HEK293 (cell line): ENCODE measurements around the gene SMIM22.

Source experiments
- CTCF ChIA-PET: fragments of 350-600 bp; formaldehyde crosslinking; extraction: SDS; loops from one replicate; lab custom pipeline; 2021; ENCODE audit warnings: antibody characterized with exemption; lab: Yijun Ruan, JAX
- POLR2A ChIA-PET: fragments of 300-600 bp; formaldehyde crosslinking; extraction: SDS; loops from one replicate; lab custom pipeline; 2020; ENCODE audit warnings: antibody characterized with exemption, inconsistent platforms; lab: Yijun Ruan, JAX
- H3K27ac ChIP-seq: fragments of 200-500 bp; sonication (Bioruptor generic); 2 replicates; pipeline ENCODE4 v1.5.1; 2014; ENCODE audit warnings: low read depth, low read length, control low read depth, inconsistent platforms; ENCODE audit errors: extremely low read depth
- H3K36me3 ChIP-seq, 2 experiments: fragments of 200-500 bp in 1 of 2; sonication (Bioruptor generic) in 1 of 2; 1 replicate in 1 of 2; 2 replicates in 1 of 2; pipeline ENCODE4 v1.5.1; 2014 to 2017; ENCODE audit warnings: inconsistent platforms in 2 of 2, low read length in 2 of 2; ENCODE audit not compliant: control insufficient read depth in 2 of 2, insufficient read depth in 1 of 2
- H3K4me1 ChIP-seq: fragments of 200-500 bp; sonication (Bioruptor generic); 2 replicates; pipeline ENCODE4 v1.5.1; 2014; ENCODE audit warnings: mild to moderate bottlenecking, low read length, inconsistent platforms; ENCODE audit not compliant: control insufficient read depth, insufficient read depth
- H3K4me3 ChIP-seq: 2 replicates; pipeline ENCODE4 v1.5.1; 2011; ENCODE audit warnings: low read depth, mild to moderate bottlenecking, control low read depth, low read length, moderate library complexity
- H3K9me3 ChIP-seq: fragments of 200-500 bp; sonication (Bioruptor generic); 2 replicates; pipeline ENCODE4 v1.5.1; 2014; ENCODE audit warnings: low read depth, low read length, inconsistent platforms; ENCODE audit not compliant: control insufficient read depth, insufficient read depth
- GLIS2 ChIP-seq: fragments of 450-650 bp; formaldehyde crosslinking; IDR thresholded peaks from 2 replicates; pipeline ENCODE4 v1.5.1; 2016; ENCODE audit warnings: missing biosample characterization, missing genetic modification characterization
- HOXD13 ChIP-seq: sonication (generic); formaldehyde crosslinking; IDR thresholded peaks from 2 replicates; pipeline ENCODE4 v1.8.0; 2022; ENCODE audit warnings: missing genetic modification reagents, borderline replicate concordance
- OSR2 ChIP-seq: fragments of 450-650 bp; formaldehyde crosslinking; IDR thresholded peaks from 2 replicates; pipeline ENCODE4 v1.5.1; 2016; ENCODE audit warnings: missing biosample characterization, missing genetic modification characterization
- REPIN1 ChIP-seq: fragments of 450-650 bp; formaldehyde crosslinking; IDR thresholded peaks from 2 replicates; pipeline ENCODE4 v1.5.1; 2017; ENCODE audit warnings: missing biosample characterization, missing genetic modification characterization, low read depth
- ZIC2 ChIP-seq: fragments of 450-650 bp; formaldehyde crosslinking; IDR thresholded peaks from 2 replicates; pipeline ENCODE4 v1.5.1; 2016; ENCODE audit warnings: missing biosample characterization, missing genetic modification characterization
- ZNF157 ChIP-seq: fragments of 450-650 bp; formaldehyde crosslinking; IDR thresholded peaks from 2 replicates; pipeline ENCODE4 v1.5.1; 2016; ENCODE audit warnings: missing biosample characterization, missing genetic modification characterization
- ZNF248 ChIP-seq: fragments of 450-650 bp; formaldehyde crosslinking; IDR thresholded peaks from 2 replicates; pipeline ENCODE4 v1.5.1; 2017; ENCODE audit warnings: missing biosample characterization, missing genetic modification characterization
- ZNF274 ChIP-seq, 2 experiments: fragments of 200-500 bp in 1 of 2; fragments of 450-650 bp in 1 of 2; sonication (Bioruptor generic) in 1 of 2; formaldehyde crosslinking in 1 of 2; IDR thresholded peaks; 2 replicates each; pipeline versions ENCODE4 v1.5.1 to v1.6.1; 2014 to 2016; ENCODE audit warnings: borderline replicate concordance in 1 of 2, inconsistent platforms in 1 of 2, low read length in 1 of 2, missing biosample characterization in 1 of 2, missing genetic modification characterization in 1 of 2
- ZNF391 ChIP-seq: fragments of 450-650 bp; formaldehyde crosslinking; IDR thresholded peaks from 2 replicates; pipeline ENCODE4 v1.5.1; 2016; ENCODE audit warnings: low read depth, missing biosample characterization, missing genetic modification characterization, borderline replicate concordance
- ZNF394 ChIP-seq: fragments of 450-650 bp; formaldehyde crosslinking; IDR thresholded peaks from 2 replicates; pipeline ENCODE4 v1.5.1; 2016; ENCODE audit warnings: missing biosample characterization, missing genetic modification characterization, mild to moderate bottlenecking, moderate library complexity, borderline replicate concordance
- ZNF404 ChIP-seq: fragments of 450-650 bp; formaldehyde crosslinking; IDR thresholded peaks from 2 replicates; pipeline ENCODE4 v1.5.1; 2017; ENCODE audit warnings: missing biosample characterization, missing genetic modification characterization
- ZNF514 ChIP-seq: fragments of 450-650 bp; formaldehyde crosslinking; IDR thresholded peaks from 2 replicates; pipeline ENCODE4 v1.5.1; 2016; ENCODE audit warnings: missing biosample characterization, missing genetic modification characterization
- ZNF670 ChIP-seq: fragments of 450-650 bp; formaldehyde crosslinking; IDR thresholded peaks from 2 replicates; pipeline ENCODE4 v1.5.1; 2016; ENCODE audit warnings: missing biosample characterization, missing genetic modification characterization, low read depth
- ZNF792 ChIP-seq: fragments of 450-650 bp; formaldehyde crosslinking; IDR thresholded peaks from 2 replicates; pipeline ENCODE4 v1.5.1; 2016; ENCODE audit warnings: missing biosample characterization, missing genetic modification characterization
- TF ChIP-seq, protein P1 (sequence below): fragments of 450-650 bp; formaldehyde crosslinking; IDR thresholded peaks from 2 replicates; pipeline ENCODE4 v1.5.1; 2016; ENCODE audit warnings: missing biosample characterization, missing genetic modification characterization, borderline replicate concordance
- TF ChIP-seq, protein P2 (sequence below): fragments of 450-650 bp; formaldehyde crosslinking; IDR thresholded peaks from 2 replicates; pipeline ENCODE4 v1.5.1; 2017; ENCODE audit warnings: missing biosample characterization, missing genetic modification characterization
- TF ChIP-seq, protein P3 (sequence below): fragments of 450-650 bp; formaldehyde crosslinking; IDR thresholded peaks from 2 replicates; pipeline ENCODE4 v1.5.0; 2017; ENCODE audit warnings: missing biosample characterization, missing genetic modification characterization, borderline replicate concordance
- TF ChIP-seq, protein P4 (sequence below): fragments of 450-650 bp; IDR thresholded peaks from 2 replicates; pipeline ENCODE4 v1.5.1; 2018; ENCODE audit warnings: missing biosample characterization, missing genetic modification characterization
- TF ChIP-seq, protein P5 (sequence below): fragments of 450-650 bp; formaldehyde crosslinking; IDR thresholded peaks from 2 replicates; pipeline ENCODE4 v1.5.1; 2016; ENCODE audit warnings: missing biosample characterization, missing genetic modification characterization

SMIM22 gene

DNA sequence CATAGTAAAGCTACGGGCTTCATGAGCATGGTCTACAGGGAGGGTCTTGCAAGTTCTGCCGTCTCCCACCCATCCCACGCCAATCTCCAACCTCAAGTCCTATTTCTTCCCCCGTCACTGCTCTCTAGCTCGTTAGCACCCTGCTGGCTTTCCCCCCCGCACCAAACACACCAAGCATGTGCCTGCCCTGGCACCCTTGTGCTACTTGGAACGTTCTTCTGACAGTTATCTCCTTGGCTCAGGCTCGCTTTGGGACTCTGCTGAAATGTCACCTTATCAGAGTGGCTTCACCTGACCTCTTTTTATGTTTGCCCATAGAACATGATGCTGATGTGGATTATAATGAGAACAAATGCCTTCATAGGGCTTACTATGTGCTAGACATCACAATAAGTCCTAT is 30.0 kb downstream of the SMIM22 start (continued):
- TF ChIP-seq, protein P1, sequence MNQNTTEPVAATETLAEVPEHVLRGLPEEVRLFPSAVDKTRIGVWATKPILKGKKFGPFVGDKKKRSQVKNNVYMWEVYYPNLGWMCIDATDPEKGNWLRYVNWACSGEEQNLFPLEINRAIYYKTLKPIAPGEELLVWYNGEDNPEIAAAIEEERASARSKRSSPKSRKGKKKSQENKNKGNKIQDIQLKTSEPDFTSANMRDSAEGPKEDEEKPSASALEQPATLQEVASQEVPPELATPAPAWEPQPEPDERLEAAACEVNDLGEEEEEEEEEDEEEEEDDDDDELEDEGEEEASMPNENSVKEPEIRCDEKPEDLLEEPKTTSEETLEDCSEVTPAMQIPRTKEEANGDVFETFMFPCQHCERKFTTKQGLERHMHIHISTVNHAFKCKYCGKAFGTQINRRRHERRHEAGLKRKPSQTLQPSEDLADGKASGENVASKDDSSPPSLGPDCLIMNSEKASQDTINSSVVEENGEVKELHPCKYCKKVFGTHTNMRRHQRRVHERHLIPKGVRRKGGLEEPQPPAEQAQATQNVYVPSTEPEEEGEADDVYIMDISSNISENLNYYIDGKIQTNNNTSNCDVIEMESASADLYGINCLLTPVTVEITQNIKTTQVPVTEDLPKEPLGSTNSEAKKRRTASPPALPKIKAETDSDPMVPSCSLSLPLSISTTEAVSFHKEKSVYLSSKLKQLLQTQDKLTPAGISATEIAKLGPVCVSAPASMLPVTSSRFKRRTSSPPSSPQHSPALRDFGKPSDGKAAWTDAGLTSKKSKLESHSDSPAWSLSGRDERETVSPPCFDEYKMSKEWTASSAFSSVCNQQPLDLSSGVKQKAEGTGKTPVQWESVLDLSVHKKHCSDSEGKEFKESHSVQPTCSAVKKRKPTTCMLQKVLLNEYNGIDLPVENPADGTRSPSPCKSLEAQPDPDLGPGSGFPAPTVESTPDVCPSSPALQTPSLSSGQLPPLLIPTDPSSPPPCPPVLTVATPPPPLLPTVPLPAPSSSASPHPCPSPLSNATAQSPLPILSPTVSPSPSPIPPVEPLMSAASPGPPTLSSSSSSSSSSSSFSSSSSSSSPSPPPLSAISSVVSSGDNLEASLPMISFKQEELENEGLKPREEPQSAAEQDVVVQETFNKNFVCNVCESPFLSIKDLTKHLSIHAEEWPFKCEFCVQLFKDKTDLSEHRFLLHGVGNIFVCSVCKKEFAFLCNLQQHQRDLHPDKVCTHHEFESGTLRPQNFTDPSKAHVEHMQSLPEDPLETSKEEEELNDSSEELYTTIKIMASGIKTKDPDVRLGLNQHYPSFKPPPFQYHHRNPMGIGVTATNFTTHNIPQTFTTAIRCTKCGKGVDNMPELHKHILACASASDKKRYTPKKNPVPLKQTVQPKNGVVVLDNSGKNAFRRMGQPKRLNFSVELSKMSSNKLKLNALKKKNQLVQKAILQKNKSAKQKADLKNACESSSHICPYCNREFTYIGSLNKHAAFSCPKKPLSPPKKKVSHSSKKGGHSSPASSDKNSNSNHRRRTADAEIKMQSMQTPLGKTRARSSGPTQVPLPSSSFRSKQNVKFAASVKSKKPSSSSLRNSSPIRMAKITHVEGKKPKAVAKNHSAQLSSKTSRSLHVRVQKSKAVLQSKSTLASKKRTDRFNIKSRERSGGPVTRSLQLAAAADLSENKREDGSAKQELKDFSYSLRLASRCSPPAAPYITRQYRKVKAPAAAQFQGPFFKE (tag by site-specific recombination) = no peak
- TF ChIP-seq, all 188 proteins: peak for 0

DNA sequence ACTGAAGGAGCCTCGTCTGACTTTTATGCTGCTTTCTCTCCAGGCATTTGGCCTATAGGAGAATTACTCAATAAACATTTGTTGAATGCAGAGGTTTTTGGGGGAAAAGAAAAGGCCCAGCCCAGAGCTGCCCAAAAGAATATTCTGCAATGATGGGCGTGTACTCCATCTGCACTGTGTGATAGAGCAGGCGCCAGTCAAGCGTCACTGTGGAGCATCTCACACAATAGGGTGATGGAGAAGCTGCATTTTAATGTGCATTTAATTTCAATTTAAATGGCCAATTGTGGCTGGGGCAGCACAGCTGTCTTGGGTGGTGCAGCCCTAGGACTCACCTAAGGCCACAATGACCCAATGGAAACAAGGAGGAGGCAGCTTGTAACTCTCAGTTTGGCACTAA is 31.4 kb downstream of the SMIM22 start:
- no peak overlapping the region for H3K27ac ChIP-seq
- TF ChIP-seq, protein P2, sequence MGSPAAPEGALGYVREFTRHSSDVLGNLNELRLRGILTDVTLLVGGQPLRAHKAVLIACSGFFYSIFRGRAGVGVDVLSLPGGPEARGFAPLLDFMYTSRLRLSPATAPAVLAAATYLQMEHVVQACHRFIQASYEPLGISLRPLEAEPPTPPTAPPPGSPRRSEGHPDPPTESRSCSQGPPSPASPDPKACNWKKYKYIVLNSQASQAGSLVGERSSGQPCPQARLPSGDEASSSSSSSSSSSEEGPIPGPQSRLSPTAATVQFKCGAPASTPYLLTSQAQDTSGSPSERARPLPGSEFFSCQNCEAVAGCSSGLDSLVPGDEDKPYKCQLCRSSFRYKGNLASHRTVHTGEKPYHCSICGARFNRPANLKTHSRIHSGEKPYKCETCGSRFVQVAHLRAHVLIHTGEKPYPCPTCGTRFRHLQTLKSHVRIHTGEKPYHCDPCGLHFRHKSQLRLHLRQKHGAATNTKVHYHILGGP (tag by site-specific recombination) = no peak
- no peak for TF ChIP-seq ZNF514 (tag by site-specific recombination)
- no peak for TF ChIP-seq ZNF274 (IDR thresholded peaks at IDR 0.05; ENCODE audit: low read length)
- TF ChIP-seq ZNF274 (tag by site-specific recombination; IDR thresholded peaks at IDR 0.05; ENCODE audit: borderline replicate concordance) = no peak
- TF ChIP-seq ZNF157 = no peak
- no peak for TF ChIP-seq HOXD13 (CRISPR knock-in tag)
- TF ChIP-seq ZNF248 (tag by site-specific recombination) = no peak
- TF ChIP-seq, protein P3, sequence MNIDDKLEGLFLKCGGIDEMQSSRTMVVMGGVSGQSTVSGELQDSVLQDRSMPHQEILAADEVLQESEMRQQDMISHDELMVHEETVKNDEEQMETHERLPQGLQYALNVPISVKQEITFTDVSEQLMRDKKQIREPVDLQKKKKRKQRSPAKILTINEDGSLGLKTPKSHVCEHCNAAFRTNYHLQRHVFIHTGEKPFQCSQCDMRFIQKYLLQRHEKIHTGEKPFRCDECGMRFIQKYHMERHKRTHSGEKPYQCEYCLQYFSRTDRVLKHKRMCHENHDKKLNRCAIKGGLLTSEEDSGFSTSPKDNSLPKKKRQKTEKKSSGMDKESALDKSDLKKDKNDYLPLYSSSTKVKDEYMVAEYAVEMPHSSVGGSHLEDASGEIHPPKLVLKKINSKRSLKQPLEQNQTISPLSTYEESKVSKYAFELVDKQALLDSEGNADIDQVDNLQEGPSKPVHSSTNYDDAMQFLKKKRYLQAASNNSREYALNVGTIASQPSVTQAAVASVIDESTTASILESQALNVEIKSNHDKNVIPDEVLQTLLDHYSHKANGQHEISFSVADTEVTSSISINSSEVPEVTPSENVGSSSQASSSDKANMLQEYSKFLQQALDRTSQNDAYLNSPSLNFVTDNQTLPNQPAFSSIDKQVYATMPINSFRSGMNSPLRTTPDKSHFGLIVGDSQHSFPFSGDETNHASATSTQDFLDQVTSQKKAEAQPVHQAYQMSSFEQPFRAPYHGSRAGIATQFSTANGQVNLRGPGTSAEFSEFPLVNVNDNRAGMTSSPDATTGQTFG = no peak
- no peak for TF ChIP-seq ZNF391 (tag by site-specific recombination)
- TF ChIP-seq, protein P4, sequence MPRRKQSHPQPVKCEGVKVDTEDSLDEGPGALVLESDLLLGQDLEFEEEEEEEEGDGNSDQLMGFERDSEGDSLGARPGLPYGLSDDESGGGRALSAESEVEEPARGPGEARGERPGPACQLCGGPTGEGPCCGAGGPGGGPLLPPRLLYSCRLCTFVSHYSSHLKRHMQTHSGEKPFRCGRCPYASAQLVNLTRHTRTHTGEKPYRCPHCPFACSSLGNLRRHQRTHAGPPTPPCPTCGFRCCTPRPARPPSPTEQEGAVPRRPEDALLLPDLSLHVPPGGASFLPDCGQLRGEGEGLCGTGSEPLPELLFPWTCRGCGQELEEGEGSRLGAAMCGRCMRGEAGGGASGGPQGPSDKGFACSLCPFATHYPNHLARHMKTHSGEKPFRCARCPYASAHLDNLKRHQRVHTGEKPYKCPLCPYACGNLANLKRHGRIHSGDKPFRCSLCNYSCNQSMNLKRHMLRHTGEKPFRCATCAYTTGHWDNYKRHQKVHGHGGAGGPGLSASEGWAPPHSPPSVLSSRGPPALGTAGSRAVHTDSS (tag by site-specific recombination) = no peak
- no peak for TF ChIP-seq OSR2 (tag by site-specific recombination)
- TF ChIP-seq ZNF394 = no peak
- TF ChIP-seq, protein P5, sequence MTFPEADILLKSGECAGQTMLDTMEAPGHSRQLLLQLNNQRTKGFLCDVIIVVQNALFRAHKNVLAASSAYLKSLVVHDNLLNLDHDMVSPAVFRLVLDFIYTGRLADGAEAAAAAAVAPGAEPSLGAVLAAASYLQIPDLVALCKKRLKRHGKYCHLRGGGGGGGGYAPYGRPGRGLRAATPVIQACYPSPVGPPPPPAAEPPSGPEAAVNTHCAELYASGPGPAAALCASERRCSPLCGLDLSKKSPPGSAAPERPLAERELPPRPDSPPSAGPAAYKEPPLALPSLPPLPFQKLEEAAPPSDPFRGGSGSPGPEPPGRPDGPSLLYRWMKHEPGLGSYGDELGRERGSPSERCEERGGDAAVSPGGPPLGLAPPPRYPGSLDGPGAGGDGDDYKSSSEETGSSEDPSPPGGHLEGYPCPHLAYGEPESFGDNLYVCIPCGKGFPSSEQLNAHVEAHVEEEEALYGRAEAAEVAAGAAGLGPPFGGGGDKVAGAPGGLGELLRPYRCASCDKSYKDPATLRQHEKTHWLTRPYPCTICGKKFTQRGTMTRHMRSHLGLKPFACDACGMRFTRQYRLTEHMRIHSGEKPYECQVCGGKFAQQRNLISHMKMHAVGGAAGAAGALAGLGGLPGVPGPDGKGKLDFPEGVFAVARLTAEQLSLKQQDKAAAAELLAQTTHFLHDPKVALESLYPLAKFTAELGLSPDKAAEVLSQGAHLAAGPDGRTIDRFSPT = no peak
- no peak for TF ChIP-seq GLIS2 (tag by site-specific recombination)
- TF ChIP-seq ZNF792 (tag by site-specific recombination) = no peak
- no peak for TF ChIP-seq REPIN1 (tag by site-specific recombination)
- no peak for TF ChIP-seq ZNF670 (tag by site-specific recombination)
- TF ChIP-seq ZIC2 (tag by site-specific recombination) = no peak
- no peak for TF ChIP-seq ZNF404 (tag by site-specific recombination)
- ChIA-PET CTCF (no interaction called here), POLR2A (no interaction called here)
- no peak overlapping the region for H3K4me3 ChIP-seq
- peaks cover 44 to 86% of the 10 kb centered on the region in 2 experiments for H3K36me3 ChIP-seq
- H3K9me3 ChIP-seq = no peaks in the 10 kb centered on the region
- H3K4me1 ChIP-seq = no peaks in the 10 kb centered on the region
